Subcutaneous adipose tissue (tissue), 4 donors: Measurements from ENCODE around the gene OBSCN. TPM values are rescaled to one million over a fixed set of nuclear protein-coding genes. Genes with fewer than 3 reads are reported as not detected.

ENCODE experiments used
- total RNA-seq, 4 donors: library from RNA; depleted of rRNA; stranded (reverse); fragments of >200 nt; gene quantifications; one replicate each; pipeline ENCODE4 v1.1.0, GENCODE V29; 2016
- TF ChIP-seq, protein P1 (sequence below): fragments of 450-650 bp; IDR thresholded peaks from one replicate; pipeline ENCODE4 v1.5.1; 2016; ENCODE audit warnings: low read depth, mild to moderate bottlenecking, control low read depth, antibody characterized with exemption, moderate library complexity

Gene OBSCN
- total RNA-seq, 4 donors from 2014 or later, result 4.1 to 4.9 (median 4.7) TPM

DNA sequence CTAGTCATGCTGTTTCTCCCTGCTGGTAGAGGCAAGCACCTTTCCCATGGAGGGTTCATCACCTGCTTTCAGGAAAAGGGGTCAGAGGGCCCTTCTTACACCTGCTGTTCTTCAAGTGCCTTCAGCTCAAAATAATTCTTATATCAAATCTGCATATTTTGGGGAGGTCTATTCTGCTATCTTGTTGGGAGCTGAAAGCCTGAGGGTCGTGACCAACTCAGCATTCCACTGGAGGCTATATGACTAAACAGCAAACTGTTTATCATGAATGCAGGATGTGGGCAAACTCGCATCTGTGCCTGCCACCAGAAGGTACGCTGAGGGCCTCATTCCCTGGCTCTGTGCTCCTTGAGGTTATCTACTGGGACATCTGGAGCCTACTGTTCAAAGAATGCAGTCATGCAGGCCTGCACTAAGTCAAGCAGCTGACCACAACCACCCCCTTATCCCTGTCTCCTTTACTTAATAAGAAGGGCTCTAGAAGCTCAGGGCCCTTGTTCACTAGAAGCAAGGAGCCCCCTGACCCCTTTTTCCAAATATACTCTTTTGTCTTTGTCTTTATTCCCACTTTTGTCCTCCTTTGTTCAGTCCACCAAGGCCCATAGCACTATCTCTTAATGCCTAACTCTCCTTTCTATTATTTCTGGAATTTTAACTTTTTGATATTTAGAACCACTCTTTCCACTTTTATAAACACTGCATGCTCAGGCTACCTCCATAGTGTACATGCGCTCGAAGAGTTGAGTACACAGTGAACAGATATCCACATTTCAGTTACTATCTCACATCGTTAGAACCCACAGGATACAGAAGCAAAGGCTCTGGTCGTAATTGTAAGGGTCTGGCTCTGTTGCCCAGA lies 213.4 kb downstream of the OBSCN start:
- TF ChIP-seq, protein P1, sequence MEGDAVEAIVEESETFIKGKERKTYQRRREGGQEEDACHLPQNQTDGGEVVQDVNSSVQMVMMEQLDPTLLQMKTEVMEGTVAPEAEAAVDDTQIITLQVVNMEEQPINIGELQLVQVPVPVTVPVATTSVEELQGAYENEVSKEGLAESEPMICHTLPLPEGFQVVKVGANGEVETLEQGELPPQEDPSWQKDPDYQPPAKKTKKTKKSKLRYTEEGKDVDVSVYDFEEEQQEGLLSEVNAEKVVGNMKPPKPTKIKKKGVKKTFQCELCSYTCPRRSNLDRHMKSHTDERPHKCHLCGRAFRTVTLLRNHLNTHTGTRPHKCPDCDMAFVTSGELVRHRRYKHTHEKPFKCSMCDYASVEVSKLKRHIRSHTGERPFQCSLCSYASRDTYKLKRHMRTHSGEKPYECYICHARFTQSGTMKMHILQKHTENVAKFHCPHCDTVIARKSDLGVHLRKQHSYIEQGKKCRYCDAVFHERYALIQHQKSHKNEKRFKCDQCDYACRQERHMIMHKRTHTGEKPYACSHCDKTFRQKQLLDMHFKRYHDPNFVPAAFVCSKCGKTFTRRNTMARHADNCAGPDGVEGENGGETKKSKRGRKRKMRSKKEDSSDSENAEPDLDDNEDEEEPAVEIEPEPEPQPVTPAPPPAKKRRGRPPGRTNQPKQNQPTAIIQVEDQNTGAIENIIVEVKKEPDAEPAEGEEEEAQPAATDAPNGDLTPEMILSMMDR, result no peak

DNA sequence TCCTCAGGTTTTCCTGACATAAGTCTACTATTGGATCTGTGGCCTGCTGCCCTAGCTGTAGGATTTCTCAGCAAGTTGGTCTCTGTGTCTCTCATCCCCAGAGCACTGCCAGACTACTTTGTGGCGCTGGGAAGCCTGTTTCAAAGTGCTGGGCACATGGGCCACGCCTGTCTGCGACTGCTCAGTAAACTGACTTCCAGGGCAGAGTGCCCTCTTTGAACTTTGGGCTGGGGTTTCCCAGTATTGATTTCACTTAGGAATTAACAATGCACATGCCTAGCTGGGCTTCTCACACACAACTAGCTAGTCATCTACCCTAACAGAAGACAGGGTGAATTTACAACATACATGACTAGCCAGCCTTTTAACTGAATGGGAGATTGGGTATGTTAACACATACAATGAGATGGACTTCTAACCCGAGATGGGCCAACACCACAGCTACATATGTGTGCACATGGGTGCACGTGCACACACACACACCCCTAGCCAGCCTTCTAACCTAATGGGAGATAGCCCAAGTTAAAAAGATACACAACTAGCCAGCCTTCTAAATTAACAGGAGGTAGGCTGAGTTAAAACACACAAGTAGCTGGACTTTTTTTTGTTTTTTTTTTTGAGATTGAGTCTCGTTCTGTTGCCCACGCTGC lies 215.7 kb downstream of the OBSCN start:
- TF ChIP-seq, protein P1, result no peak

DNA sequence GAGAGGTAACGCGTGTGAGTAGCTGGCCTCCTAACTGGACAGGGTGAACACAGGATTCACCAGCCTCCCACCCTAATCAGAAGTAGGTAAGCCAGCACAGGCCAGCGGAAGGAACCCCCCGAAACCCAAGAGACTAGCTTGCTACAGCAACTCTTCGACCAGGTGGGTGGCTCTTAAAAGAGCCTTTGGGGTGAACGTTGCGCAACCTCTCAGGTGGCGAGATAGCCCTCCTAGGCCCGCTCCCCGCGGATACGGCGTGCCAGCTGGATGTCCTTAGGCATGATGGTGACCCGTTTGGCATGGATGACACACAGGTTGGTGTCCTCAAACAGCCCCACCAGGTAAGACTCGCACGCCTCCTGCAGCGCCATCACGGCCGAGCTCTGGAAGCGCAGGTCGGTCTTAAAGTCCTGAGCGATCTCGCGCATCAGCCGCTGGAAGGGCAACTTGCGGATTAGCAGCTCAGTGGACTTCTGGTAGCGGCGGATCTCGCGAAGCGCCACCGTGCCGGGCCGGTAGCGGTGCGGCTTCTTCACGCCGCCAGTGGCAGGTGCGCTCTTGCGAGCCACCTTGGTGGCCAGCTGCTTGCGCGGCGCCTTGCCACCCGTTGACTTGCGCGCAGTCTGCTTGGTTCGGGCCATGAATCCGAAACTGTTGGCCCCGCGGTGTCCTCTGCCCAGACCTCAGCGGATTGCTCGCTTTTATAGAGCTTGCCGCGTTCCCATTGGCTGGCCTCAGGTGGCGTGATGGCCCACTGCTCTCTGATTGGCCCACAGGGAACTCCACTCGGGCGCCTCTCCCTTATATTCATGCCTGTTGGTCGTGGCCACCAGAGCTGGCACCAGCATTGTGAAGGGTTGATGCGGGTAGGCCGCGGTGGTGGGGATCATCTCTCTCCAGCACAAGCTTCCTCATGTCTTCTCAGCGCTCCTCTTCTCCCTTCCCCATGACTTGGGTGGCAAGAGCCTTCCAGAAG lies 217.1 kb downstream of the OBSCN start:
- TF ChIP-seq, protein P1, result no peak

DNA sequence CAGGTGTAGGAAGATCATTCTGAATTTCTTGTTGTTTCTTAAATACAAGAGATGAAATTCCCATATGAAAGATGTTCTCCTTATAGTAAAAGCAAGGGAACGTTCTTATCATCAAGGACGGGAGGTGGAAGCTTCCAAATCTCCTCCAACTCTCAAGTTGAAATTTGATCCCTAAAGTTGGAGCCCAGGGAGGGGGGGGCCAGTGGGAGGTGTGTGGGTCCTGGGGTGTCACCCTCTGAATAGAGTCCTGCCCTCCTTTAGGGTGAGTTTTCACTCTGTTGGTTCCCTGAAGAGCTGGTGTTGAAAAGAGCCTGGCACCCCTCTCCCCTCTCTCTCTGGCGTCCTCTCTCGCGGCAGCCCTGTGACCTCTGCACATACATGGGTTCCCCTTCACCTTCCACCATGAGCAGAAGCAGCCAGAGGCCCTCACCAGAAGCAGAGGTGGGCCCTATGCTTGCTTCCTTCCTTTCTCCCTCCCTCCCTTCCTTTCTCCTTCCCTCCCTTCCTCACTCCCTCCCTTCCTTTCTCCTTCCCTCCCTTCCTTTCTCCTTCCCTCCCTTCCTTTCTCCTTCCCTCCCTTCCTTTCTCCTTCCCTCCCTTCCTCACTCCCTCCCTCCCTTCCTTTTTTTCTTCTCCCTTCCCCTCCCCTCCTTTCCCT lies 218.8 kb downstream of the OBSCN start:
- TF ChIP-seq, protein P1, result no peak

DNA sequence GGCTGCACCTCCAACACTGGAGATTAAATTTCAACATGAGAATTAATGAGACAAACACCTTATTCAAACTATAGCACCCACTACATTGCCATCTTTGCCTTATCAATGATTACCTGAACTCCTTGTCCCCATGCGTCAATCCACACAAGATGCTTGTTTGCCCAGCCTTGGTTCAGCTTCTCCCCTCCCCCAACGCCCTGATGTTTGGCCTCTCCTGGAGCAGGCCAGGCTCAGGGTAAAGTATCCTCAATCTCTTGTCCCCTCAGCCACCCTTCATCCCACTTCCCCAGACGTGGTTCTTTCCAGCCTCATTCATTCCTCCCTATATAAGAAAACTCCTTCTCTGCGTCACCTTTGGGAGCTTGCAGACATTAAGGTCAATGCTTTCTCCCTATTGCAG lies 220.6 kb downstream of the OBSCN start:
- TF ChIP-seq, protein P1, result no peak

Other genes with a start within 250 kb of the OBSCN start
- not detected for gene WNT3A, start 201.0 kb upstream of the OBSCN start, total RNA-seq
- gene ARF1, start 125.3 kb upstream of the OBSCN start, total RNA-seq, result 100 to 1,000 TPM; 227 to 245 (median 236) TPM
- gene C1orf35, start 104.7 kb upstream of the OBSCN start, total RNA-seq, result 10 to 100 TPM in 2 of 4 donors, 1 to 10 TPM in 2; 2.8 to 19.2 (median 9.3) TPM
- 100 to 1,000 TPM in 1 of 4 donors, 10 to 100 TPM in 3; 45.3 to 102 (median 49.9) TPM for gene MRPL55, start 98.7 kb upstream of the OBSCN start, total RNA-seq
- 100 to 1,000 TPM; 179 to 306 (median 285) TPM for gene GUK1, start 67.8 kb upstream of the OBSCN start, total RNA-seq
- gene GJC2, start 58.1 kb upstream of the OBSCN start, total RNA-seq, result 1 to 10 TPM in 2 of 4 donors, under 1 TPM in 2; 0.68 to 3.0 (median 1.1) TPM
- gene IBA57, start 42.2 kb upstream of the OBSCN start, total RNA-seq, result 1 to 10 TPM; 2.8 to 9.0 (median 4.4) TPM
- 10 to 100 TPM in 3 of 4 donors, 1 to 10 TPM in 1; 8.6 to 16.2 (median 13.0) TPM for gene TRIM11, start 198.8 kb downstream of the OBSCN start, total RNA-seq
- gene TRIM17, start 208.8 kb downstream of the OBSCN start, total RNA-seq, result not detected